ENCODE results near the gene DOK5. TPM values are rescaled to one million over a fixed set of nuclear protein-coding genes. Genes with fewer than 3 reads are reported as not detected.

DOK5 gene
- total and polyA plus RNA-seq, 2 donors (not counting 3 experiments of a cell fraction or from before 2014, with no cell fraction given) = 3.5 to 14.2 TPM

DNA sequence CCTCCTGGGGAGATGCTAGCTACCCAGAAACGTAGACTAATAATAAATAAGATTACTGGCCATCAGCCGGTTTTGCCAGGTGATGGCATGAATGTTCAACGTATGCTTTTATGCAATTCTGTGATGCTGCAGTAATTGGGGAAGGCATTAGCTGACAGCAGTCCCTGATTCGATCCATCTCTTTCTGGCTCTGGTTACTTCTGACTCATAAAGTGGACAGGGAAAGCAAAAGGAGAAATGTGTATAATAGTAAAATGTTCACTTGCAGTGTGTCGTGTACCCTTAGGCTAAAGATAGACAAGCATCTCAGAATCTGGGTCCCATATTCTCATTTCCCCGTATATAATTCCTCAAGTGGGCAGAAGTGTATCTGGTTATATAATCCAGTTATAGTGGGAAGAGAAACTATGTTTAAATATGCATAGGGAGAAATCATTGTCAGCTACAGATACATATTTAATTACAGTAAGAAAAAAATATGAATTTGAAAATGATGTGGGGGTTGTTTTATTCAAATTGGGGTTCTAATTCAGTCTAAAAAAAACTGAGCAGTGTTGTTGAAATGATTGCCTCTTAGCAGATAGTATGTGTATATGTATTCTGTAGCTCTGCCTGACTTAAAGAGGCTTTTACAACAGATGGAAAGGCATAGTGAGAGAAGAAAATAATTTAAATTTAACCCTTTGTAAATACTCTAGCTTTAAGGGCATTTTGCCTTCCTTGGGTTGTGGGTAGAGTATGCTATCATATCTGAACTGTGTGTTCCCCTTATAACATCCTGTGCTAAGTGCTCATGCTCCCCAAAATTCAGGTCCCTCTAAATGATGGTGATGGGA is 40.6 kb downstream of the DOK5 start:
- H3K36me3 ChIP-seq (ENCODE audit: control insufficient read depth in 2 of 2, extremely low read depth in 1 of 2, insufficient read depth in 2 of 2, low read length in 2 of 2) = no peaks in the 10 kb centered on the region
- CTCF ChIA-PET = interaction anchor here (1.0 to 2.9 kb wide), 3 partner anchors 9 to 15 kb away, joined by 3 to 9 read pairs (median 3); no protein-coding TSS in a partner anchor
- dilution Hi-C loops (cut with MboI; ENCODE audit: extremely low pct_ligation_motif_present, low sequenced_read_pairs) = no loop called here

More for the DNA sequence above, 40.6 kb downstream of the DOK5 start:
- no peak overlapping the region for H3K27ac ChIP-seq (ENCODE audit: insufficient read depth, low read depth, low read length)
- no peak overlapping the region for H3K4me2 ChIP-seq (ENCODE audit: insufficient read depth, low read length)
- H3K79me2 ChIP-seq (ENCODE audit: control insufficient read depth, insufficient read depth, low read length) = no peaks in the 10 kb centered on the region
- no peak overlapping the region for H3K4me3 ChIP-seq (replicated peaks in 1 of 3; ENCODE audit: insufficient read depth in 1 of 3, low read depth in 1 of 3, low read length in 3 of 3)
- no peaks in the 10 kb centered on the region for H3K9me3 ChIP-seq (replicated peaks; ENCODE audit: control insufficient read depth, insufficient read depth, low read length)
- no peaks in the 10 kb centered on the region for H3K27me3 ChIP-seq (ENCODE audit: control insufficient read depth in 2 of 2, insufficient read depth in 2 of 2, low read length in 2 of 2)
- POLR2A ChIA-PET = no interaction called here
- H3K9me1 ChIP-seq (replicated peaks; ENCODE audit: control insufficient read depth, extremely low read depth, insufficient read depth, low read length) = no peaks in the 10 kb centered on the region
- no TSS peak for BruUV-seq (replicated peaks)
- H3K4me1 ChIP-seq (ENCODE audit: control insufficient read depth, extremely low read depth, insufficient read depth, low read length) = no peaks in the 10 kb centered on the region
- TF ChIP-seq EZH2 (IDR thresholded peaks at IDR 0.05; ENCODE audit: borderline replicate concordance, low read depth, low read length, severe bottlenecking) (no peak), MYC (IDR thresholded peaks at IDR 0.05; ENCODE audit: low read depth, low read length) (no peak), GATA2 (IDR thresholded peaks at IDR 0.05; ENCODE audit: insufficient read depth, insufficient read length, low read depth, low read length) (no peak), POLR2AphosphoS5 (IDR thresholded peaks at IDR 0.05; ENCODE audit: insufficient read depth, low read depth, low read length) (no peak)
- TF ChIP-seq, protein P1, sequence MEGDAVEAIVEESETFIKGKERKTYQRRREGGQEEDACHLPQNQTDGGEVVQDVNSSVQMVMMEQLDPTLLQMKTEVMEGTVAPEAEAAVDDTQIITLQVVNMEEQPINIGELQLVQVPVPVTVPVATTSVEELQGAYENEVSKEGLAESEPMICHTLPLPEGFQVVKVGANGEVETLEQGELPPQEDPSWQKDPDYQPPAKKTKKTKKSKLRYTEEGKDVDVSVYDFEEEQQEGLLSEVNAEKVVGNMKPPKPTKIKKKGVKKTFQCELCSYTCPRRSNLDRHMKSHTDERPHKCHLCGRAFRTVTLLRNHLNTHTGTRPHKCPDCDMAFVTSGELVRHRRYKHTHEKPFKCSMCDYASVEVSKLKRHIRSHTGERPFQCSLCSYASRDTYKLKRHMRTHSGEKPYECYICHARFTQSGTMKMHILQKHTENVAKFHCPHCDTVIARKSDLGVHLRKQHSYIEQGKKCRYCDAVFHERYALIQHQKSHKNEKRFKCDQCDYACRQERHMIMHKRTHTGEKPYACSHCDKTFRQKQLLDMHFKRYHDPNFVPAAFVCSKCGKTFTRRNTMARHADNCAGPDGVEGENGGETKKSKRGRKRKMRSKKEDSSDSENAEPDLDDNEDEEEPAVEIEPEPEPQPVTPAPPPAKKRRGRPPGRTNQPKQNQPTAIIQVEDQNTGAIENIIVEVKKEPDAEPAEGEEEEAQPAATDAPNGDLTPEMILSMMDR (IDR thresholded peaks at IDR 0.05; ENCODE audit: extremely low read depth in 1 of 2, insufficient read depth in 1 of 2, low read depth in 1 of 2, low read length in 2 of 2) = no peak
- TF ChIP-seq, protein P2, sequence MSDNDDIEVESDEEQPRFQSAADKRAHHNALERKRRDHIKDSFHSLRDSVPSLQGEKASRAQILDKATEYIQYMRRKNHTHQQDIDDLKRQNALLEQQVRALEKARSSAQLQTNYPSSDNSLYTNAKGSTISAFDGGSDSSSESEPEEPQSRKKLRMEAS (IDR thresholded peaks at IDR 0.05; ENCODE audit: insufficient read depth, insufficient read length) = no peak
- intact Hi-C loops (cut with micrococcal nuclease) = no loop called here
- no peak overlapping the region for H2AFZ ChIP-seq (ENCODE audit: low read depth, low read length)
- FAIRE-seq (no peak), DNase-seq (ENCODE audit: low read depth, low spot score) (no peak)
- H3K9ac ChIP-seq (replicated peaks; ENCODE audit: extremely low read depth, insufficient read depth, low read length) = no peak overlapping the region
- no peaks in the 10 kb centered on the region for H4K20me1 ChIP-seq (replicated peaks; ENCODE audit: control insufficient read depth, extremely low read depth, insufficient read depth, low read length)
